ENCODE data around the gene SMPDL3A. TPM values are rescaled to one million over a fixed set of nuclear protein-coding genes. Genes with fewer than 3 reads are reported as not detected.

The SMPDL3A gene
- polyA plus RNA-seq, 1 experiment = 105 TPM

DNA sequence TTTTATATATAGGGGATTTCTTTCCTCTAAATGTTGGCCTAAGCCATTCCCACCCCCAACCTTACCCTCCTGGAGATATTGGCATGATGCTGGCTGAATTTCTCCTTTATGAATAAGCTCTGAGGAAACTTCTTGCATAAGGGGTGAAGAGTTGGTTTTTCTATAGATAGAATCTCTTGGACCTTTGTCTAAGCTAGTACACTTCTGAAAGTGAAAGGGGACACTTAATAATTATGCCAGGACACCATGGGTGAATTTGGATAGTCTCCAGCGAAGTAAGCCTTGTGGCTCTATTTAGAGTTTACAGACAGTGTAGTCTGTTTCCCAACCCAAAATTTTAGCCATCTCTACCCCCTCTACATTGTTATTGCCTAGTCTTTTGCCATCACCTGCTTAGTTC lies 36.6 kb upstream of the SMPDL3A start:
- no peak for DNase-seq (ENCODE audit: low read depth, low spot score)
- no peaks in the 10 kb centered on the region for H3K9me3 ChIP-seq (ENCODE audit: control insufficient read depth, insufficient read depth, low read length)
- no peak overlapping the region for H3K27ac ChIP-seq (ENCODE audit: low read depth, low read length)
- TF ChIP-seq CTCF (IDR thresholded peaks at IDR 0.05; ENCODE audit: low read depth, low read length) = no peak
- ChIA-PET CTCF (interaction anchor here (1.1 to 3.7 kb wide), 2 partner anchors 22 to 87 kb away, joined by 7 to 24 read pairs; no protein-coding TSS in a partner anchor), POLR2A (no interaction called here)
- H3K27me3 ChIP-seq (ENCODE audit: control insufficient read depth, insufficient read depth, low read length) = peaks cover 2% of the 10 kb centered on the region
- no peak overlapping the region for H3K4me3 ChIP-seq (ENCODE audit: low read depth, low read length)

DNA sequence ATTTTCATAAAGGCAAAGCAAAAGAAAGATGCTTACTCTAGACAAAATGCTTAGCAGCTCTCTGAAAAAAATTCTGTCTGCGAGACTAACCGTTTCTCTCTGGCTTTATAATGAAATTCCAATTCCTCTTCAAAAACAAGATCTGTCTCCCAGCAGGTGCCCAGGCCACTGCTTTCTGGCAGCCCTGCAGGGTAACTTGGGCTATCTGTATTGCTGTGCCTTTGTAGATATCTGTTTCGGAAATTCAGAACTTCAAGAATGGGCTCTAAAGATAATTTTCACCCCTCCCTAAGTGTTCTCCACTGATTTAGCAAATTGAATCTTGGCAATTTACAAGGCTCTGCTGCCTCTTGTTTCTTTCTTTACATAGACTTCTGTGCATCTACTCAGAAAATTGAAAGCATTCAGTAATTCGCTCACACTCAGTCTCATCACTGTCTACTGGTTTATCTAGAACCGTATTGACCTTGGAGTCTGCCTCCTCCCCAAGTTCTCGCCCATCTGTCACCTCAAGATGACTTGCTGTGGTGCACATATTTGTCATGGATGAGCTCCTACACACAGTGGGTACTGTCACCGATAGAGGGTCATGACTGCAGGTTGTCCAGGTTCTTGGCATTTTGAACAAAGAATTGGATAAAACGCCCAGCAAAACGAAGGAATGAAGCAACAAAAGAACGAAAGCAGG lies 35.9 kb upstream of the SMPDL3A start:
- DNase-seq (ENCODE audit: low read depth, low spot score) = no peak
- ChIA-PET CTCF (interaction anchor here (0.6 to 3.7 kb wide), 5 partner anchors 13 to 86 kb away, joined by 3 to 24 read pairs (median 6); no protein-coding TSS in a partner anchor), POLR2A (no interaction called here)
- no peak overlapping the region for H3K27ac ChIP-seq (ENCODE audit: low read depth, low read length)
- no peaks in the 10 kb centered on the region for H3K9me3 ChIP-seq (ENCODE audit: control insufficient read depth, insufficient read depth, low read length)
- peaks cover 2% of the 10 kb centered on the region for H3K27me3 ChIP-seq (ENCODE audit: control insufficient read depth, insufficient read depth, low read length)
- TF ChIP-seq CTCF (IDR thresholded peaks at IDR 0.05; ENCODE audit: low read depth, low read length) = no peak
- no peak overlapping the region for H3K4me3 ChIP-seq (ENCODE audit: low read depth, low read length)

DNA sequence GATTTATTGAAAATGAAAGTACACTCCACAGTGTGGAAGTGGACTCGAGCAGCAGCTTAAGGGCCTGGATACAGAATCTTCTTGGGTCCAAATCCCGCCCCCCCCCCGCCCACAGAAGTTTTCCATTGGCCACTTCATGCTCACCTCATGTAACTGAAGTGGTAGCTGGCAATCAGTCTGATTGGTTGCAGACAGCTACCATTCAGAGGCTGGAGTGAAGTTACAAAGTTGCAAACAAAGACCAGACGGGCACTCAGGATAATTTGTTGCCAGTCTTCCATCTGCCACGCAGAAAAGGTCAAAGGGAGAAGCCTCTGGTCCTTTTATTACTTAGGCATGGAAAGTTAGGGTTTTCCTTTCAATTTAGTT lies 35.4 kb upstream of the SMPDL3A start:
- Histone ChIP-seq H3K9me3 (ENCODE audit: control insufficient read depth, insufficient read depth, low read length) (no peaks in the 10 kb centered on the region), H3K27me3 (ENCODE audit: control insufficient read depth, insufficient read depth, low read length) (peaks cover 2% of the 10 kb centered on the region), H3K4me3 (ENCODE audit: low read depth, low read length) (no peak overlapping the region), H3K27ac (ENCODE audit: low read depth, low read length) (no peak overlapping the region)
- no peak for DNase-seq (ENCODE audit: low read depth, low spot score)
- TF ChIP-seq CTCF (IDR thresholded peaks at IDR 0.05; ENCODE audit: low read depth, low read length) = no peak
- POLR2A ChIA-PET = no interaction called here
- CTCF ChIA-PET = interaction anchor here (0.6 to 3.7 kb wide), 4 partner anchors 14 to 85 kb away, joined by 3 to 24 read pairs (median 5); no protein-coding TSS in a partner anchor

GRCh38 chr6:122754191-122754731 lies 34.8 kb upstream of the SMPDL3A start:
- POLR2A ChIA-PET = no interaction called here
- CTCF ChIA-PET = interaction anchor here (1.0 to 3.7 kb wide), 3 partner anchors 14 to 85 kb away, joined by 3 to 24 read pairs (median 6); no protein-coding TSS in a partner anchor
- Histone ChIP-seq H3K27ac (ENCODE audit: low read depth, low read length) (no peak overlapping the region), H3K9me3 (ENCODE audit: control insufficient read depth, insufficient read depth, low read length) (no peaks in the 10 kb centered on the region), H3K4me3 (ENCODE audit: low read depth, low read length) (no peak overlapping the region), H3K27me3 (ENCODE audit: control insufficient read depth, insufficient read depth, low read length) (peaks cover 2% of the 10 kb centered on the region)
- DNase-seq (ENCODE audit: low read depth, low spot score) = no peak
- no peak for TF ChIP-seq CTCF (IDR thresholded peaks at IDR 0.05; ENCODE audit: low read depth, low read length)

DNA sequence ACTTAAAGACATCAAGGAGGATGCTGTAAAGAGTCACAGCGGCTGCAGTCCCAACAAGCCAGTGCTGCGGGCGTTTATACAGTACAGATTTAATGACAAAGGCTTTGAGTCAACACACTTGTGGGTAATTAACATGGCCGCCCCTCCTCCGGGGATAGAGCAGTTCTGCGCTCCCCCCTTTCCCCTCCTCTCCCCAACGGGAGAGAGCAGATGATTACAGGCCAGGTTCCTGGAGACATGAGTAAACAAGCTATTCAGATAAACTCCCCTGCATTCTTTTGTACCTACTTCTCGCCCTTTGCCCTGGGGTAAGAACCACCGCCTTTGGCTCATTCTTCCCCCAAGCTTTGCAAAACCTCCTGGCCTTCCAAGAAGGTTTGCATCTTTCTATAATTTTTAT lies 33.2 kb upstream of the SMPDL3A start:
- ChIA-PET POLR2A (no interaction called here), CTCF (no interaction called here)
- TF ChIP-seq CTCF (IDR thresholded peaks at IDR 0.05; ENCODE audit: low read depth, low read length) = no peak

More for the DNA sequence above, 33.2 kb upstream of the SMPDL3A start:
- no peak overlapping the region for H3K4me3 ChIP-seq (ENCODE audit: low read depth, low read length)
- no peaks in the 10 kb centered on the region for H3K9me3 ChIP-seq (ENCODE audit: control insufficient read depth, insufficient read depth, low read length)
- no peak for DNase-seq (ENCODE audit: low read depth, low spot score)
- H3K27me3 ChIP-seq (ENCODE audit: control insufficient read depth, insufficient read depth, low read length) = peaks cover 2% of the 10 kb centered on the region
- no peak overlapping the region for H3K27ac ChIP-seq (ENCODE audit: low read depth, low read length)

All from AG04450 (cell line).